ENCODE results near the gene PDS5A.
"Not testable (repeated sequence)": the region's sequence is repeated elsewhere in the genome, so short reads cannot be mapped to it uniquely, and the experiment has no call there.

Gene PDS5A

GRCh38 chr4:39846705-39847104, 131.0 kb downstream of the PDS5A start:
- no peak overlapping the region for H3K9ac ChIP-seq (ENCODE audit: low read depth, low read length, poor library complexity)
- no peak for DNase-seq (ENCODE audit: low spot score)
- H3K9me3 ChIP-seq (replicated peaks in 1 of 2; ENCODE audit: control insufficient read depth in 2 of 2, insufficient read depth in 1 of 2, low read depth in 1 of 2, low read length in 2 of 2), result no peaks in the 10 kb centered on the region
- H3K4me1 ChIP-seq (ENCODE audit: control insufficient read depth in 2 of 2, insufficient read depth in 1 of 2, low read depth in 1 of 2, low read length in 2 of 2), result no peaks in the 10 kb centered on the region
- no peaks in the 10 kb centered on the region for H3K79me1 ChIP-seq (ENCODE audit: low read depth, low read length)
- H2AK5ac ChIP-seq (ENCODE audit: low read depth, low read length), result no peak overlapping the region
- peaks cover 15 to 95% of the 10 kb centered on the region in 2 donors for H3K36me3 ChIP-seq (replicated peaks in 1 of 2; ENCODE audit: control insufficient read depth in 2 of 2, insufficient read depth in 2 of 2, low read length in 2 of 2)
- H2AFZ ChIP-seq (ENCODE audit: low read length), result no peak overlapping the region
- no peak overlapping the region for H3K23ac ChIP-seq (ENCODE audit: low read depth, low read length, poor library complexity)
- no peaks in the 10 kb centered on the region for H3K27me3 ChIP-seq (ENCODE audit: control insufficient read depth in 3 of 3, insufficient read depth in 3 of 3, low read depth in 1 of 3, low read length in 3 of 3)
- no peak overlapping the region for H4K8ac ChIP-seq (ENCODE audit: low read depth, low read length)
- H2BK120ac ChIP-seq (ENCODE audit: low read depth, low read length), result no peak overlapping the region
- no peak overlapping the region for H2BK15ac ChIP-seq (ENCODE audit: low read length)
- no peak overlapping the region for H3K4ac ChIP-seq (ENCODE audit: low read length)
- H2BK12ac ChIP-seq (ENCODE audit: low read length), result no peak overlapping the region
- no CpG with 5 or more reads among the region's 1 CpG for WGBS, 2 donors (ENCODE audit: extremely low coverage in 2 of 2, insufficient read length in 2 of 2, insufficient replicate concordance in 1 of 2)
- no peak overlapping the region for H4K91ac ChIP-seq (ENCODE audit: low read depth, low read length, poor library complexity)
- no peak overlapping the region for H2BK5ac ChIP-seq (ENCODE audit: low read length)
- H3K27ac ChIP-seq (replicated peaks; ENCODE audit: low read length), result no peak overlapping the region
- no peak overlapping the region for H3K18ac ChIP-seq (ENCODE audit: low read length)
- H3K4me2 ChIP-seq (ENCODE audit: insufficient read depth, low read length, poor library complexity, severe bottlenecking), result no peak overlapping the region
- no peak overlapping the region for H3K14ac ChIP-seq (ENCODE audit: low read length)
- no peak overlapping the region for H3K4me3 ChIP-seq (ENCODE audit: low read length in 2 of 2)

DNA sequence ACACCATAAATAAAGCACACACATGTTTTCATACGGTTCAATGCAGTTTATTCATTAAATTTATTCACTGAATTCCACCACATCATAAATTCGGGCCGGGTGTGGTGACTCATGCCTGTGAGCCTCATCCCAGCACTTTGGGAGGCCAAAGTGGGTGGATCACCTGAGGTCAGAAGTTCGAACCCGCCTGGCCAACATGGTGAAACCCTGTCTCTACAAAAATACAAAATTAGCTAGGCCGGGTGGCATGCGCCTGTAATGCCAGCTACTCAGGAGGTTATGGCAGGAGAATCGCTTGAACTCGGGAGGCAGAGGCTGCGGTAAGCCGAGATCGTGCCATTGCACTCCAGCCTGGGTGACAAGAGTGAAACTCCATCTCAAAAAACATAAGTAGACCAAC, 131.6 kb downstream of the PDS5A start:
- Histone ChIP-seq H3K23ac (ENCODE audit: low read depth, low read length, poor library complexity) (no peak overlapping the region), H3K27me3 (ENCODE audit: control insufficient read depth in 3 of 3, insufficient read depth in 3 of 3, low read depth in 1 of 3, low read length in 3 of 3) (no peaks in the 10 kb centered on the region), H2BK15ac (ENCODE audit: low read length) (no peak overlapping the region), H3K9ac (ENCODE audit: low read depth, low read length, poor library complexity) (no peak overlapping the region), H3K14ac (ENCODE audit: low read length) (no peak overlapping the region), H3K4ac (ENCODE audit: low read length) (no peak overlapping the region), H3K4me3 (ENCODE audit: low read length in 2 of 2) (no peak overlapping the region), H3K79me1 (ENCODE audit: low read depth, low read length) (no peaks in the 10 kb centered on the region), H3K27ac (replicated peaks; ENCODE audit: low read length) (no peak overlapping the region), H2BK120ac (ENCODE audit: low read depth, low read length) (no peak overlapping the region), H2AK5ac (ENCODE audit: low read depth, low read length) (no peak overlapping the region), H2AFZ (ENCODE audit: low read length) (no peak overlapping the region), H3K9me3 (replicated peaks in 1 of 2; ENCODE audit: control insufficient read depth in 2 of 2, insufficient read depth in 1 of 2, low read depth in 1 of 2, low read length in 2 of 2) (no peaks in the 10 kb centered on the region), H3K36me3 (replicated peaks in 1 of 2; ENCODE audit: control insufficient read depth in 2 of 2, insufficient read depth in 2 of 2, low read length in 2 of 2) (peaks cover 15 to 95% of the 10 kb centered on the region in 2 donors), H4K8ac (ENCODE audit: low read depth, low read length) (no peak overlapping the region), H3K4me1 (ENCODE audit: control insufficient read depth in 2 of 2, insufficient read depth in 1 of 2, low read depth in 1 of 2, low read length in 2 of 2) (no peaks in the 10 kb centered on the region), H3K4me2 (ENCODE audit: insufficient read depth, low read length, poor library complexity, severe bottlenecking) (no peak overlapping the region), H3K18ac (ENCODE audit: low read length) (no peak overlapping the region), H2BK12ac (ENCODE audit: low read length) (no peak overlapping the region), H2BK5ac (ENCODE audit: low read length) (no peak overlapping the region), H4K91ac (ENCODE audit: low read depth, low read length, poor library complexity) (no peak overlapping the region)
- no peak for DNase-seq (ENCODE audit: low spot score)
- no CpG with 5 or more reads among the region's 12 CpGs for WGBS, 2 donors (ENCODE audit: extremely low coverage in 2 of 2, insufficient read length in 2 of 2, insufficient replicate concordance in 1 of 2)

- WGBS, 2 donors (ENCODE audit: extremely low coverage in 2 of 2, insufficient read length in 2 of 2, insufficient replicate concordance in 1 of 2), result no CpG with 5 or more reads among the region's 3 CpGs
- H3K36me3 ChIP-seq (replicated peaks in 1 of 2; ENCODE audit: control insufficient read depth in 2 of 2, insufficient read depth in 2 of 2, low read length in 2 of 2), result peaks cover 28 to 94% of the 10 kb centered on the region in 2 donors
These were observed 135.8 kb downstream of the PDS5A start for GRCh38 chr4:39841894-39842293.

DNA sequence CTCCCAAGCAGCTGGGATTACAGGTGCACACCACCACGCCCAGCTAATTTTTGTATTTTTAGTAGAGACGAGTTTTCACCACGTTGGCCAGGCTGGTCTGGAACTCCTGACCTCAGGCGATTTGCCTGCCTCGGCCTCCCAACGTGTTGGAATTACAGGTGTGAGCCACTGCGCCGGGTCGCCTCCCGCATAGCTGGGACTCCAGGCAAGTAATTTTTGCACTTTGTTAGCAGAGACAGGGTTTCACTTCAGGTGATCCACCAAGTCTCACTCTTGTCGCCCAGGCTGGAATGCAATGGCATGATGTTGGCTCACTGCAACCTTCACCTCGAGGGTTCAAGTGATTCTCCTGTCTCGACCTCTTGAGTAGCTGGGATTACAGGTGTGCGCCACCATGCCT, 137.2 kb downstream of the PDS5A start:
- WGBS, 2 donors (ENCODE audit: extremely low coverage in 2 of 2, insufficient read length in 2 of 2, insufficient replicate concordance in 1 of 2), result no CpG with 5 or more reads among the region's 14 CpGs
- not testable (repeated sequence) for DNase-seq (ENCODE audit: low spot score)

More at GRCh38 chr4:39841894-39842293, 135.8 kb downstream of the PDS5A start:
- no peak overlapping the region for H3K18ac ChIP-seq (ENCODE audit: low read length)
- no peak overlapping the region for H3K4ac ChIP-seq (ENCODE audit: low read length)
- no peak overlapping the region for H3K23ac ChIP-seq (ENCODE audit: low read depth, low read length, poor library complexity)
- peaks cover 2% of the 10 kb centered on the region for H3K79me1 ChIP-seq (ENCODE audit: low read depth, low read length)
- no peaks in the 10 kb centered on the region for H3K9me3 ChIP-seq (replicated peaks in 1 of 2; ENCODE audit: control insufficient read depth in 2 of 2, insufficient read depth in 1 of 2, low read depth in 1 of 2, low read length in 2 of 2)
- H3K4me2 ChIP-seq (ENCODE audit: insufficient read depth, low read length, poor library complexity, severe bottlenecking), result no peak overlapping the region
- H2BK120ac ChIP-seq (ENCODE audit: low read depth, low read length), result no peak overlapping the region
- no peak overlapping the region for H3K9ac ChIP-seq (ENCODE audit: low read depth, low read length, poor library complexity)
- no peak overlapping the region for H3K14ac ChIP-seq (ENCODE audit: low read length)
- no peak overlapping the region for H3K27ac ChIP-seq (replicated peaks; ENCODE audit: low read length)
- H2AFZ ChIP-seq (ENCODE audit: low read length), result no peak overlapping the region
- H2BK15ac ChIP-seq (ENCODE audit: low read length), result no peak overlapping the region
- no peak overlapping the region for H2AK5ac ChIP-seq (ENCODE audit: low read depth, low read length)
- H3K27me3 ChIP-seq (ENCODE audit: control insufficient read depth in 3 of 3, insufficient read depth in 3 of 3, low read depth in 1 of 3, low read length in 3 of 3), result no peaks in the 10 kb centered on the region
- no peak overlapping the region for H4K91ac ChIP-seq (ENCODE audit: low read depth, low read length, poor library complexity)
- H4K8ac ChIP-seq (ENCODE audit: low read depth, low read length), result no peak overlapping the region
- no peak overlapping the region for H3K4me3 ChIP-seq (ENCODE audit: low read length in 2 of 2)
- H2BK12ac ChIP-seq (ENCODE audit: low read length), result no peak overlapping the region
- no peaks in the 10 kb centered on the region for H3K4me1 ChIP-seq (ENCODE audit: control insufficient read depth in 2 of 2, insufficient read depth in 1 of 2, low read depth in 1 of 2, low read length in 2 of 2)
- H2BK5ac ChIP-seq (ENCODE audit: low read length), result no peak overlapping the region
- no peak for DNase-seq (ENCODE audit: low spot score)

More for the DNA sequence above, 137.2 kb downstream of the PDS5A start:
- H2AFZ ChIP-seq (ENCODE audit: low read length); H3K27me3 ChIP-seq (ENCODE audit: control insufficient read depth in 3 of 3, insufficient read depth in 3 of 3, low read depth in 1 of 3, low read length in 3 of 3); H3K4me1 ChIP-seq (ENCODE audit: control insufficient read depth in 2 of 2, insufficient read depth in 1 of 2, low read depth in 1 of 2, low read length in 2 of 2); H2BK12ac ChIP-seq (ENCODE audit: low read length); H2BK120ac ChIP-seq (ENCODE audit: low read depth, low read length); H3K4ac ChIP-seq (ENCODE audit: low read length); H3K4me2 ChIP-seq (ENCODE audit: insufficient read depth, low read length, poor library complexity, severe bottlenecking); H3K79me1 ChIP-seq (ENCODE audit: low read depth, low read length); H3K9ac ChIP-seq (ENCODE audit: low read depth, low read length, poor library complexity); H3K27ac ChIP-seq (replicated peaks; ENCODE audit: low read length); H2AK5ac ChIP-seq (ENCODE audit: low read depth, low read length); H3K9me3 ChIP-seq (replicated peaks in 1 of 2; ENCODE audit: control insufficient read depth in 2 of 2, insufficient read depth in 1 of 2, low read depth in 1 of 2, low read length in 2 of 2); H2BK15ac ChIP-seq (ENCODE audit: low read length); H2BK5ac ChIP-seq (ENCODE audit: low read length); H3K18ac ChIP-seq (ENCODE audit: low read length); H3K4me3 ChIP-seq (ENCODE audit: low read length in 2 of 2); H4K91ac ChIP-seq (ENCODE audit: low read depth, low read length, poor library complexity); H3K14ac ChIP-seq (ENCODE audit: low read length); H4K8ac ChIP-seq (ENCODE audit: low read depth, low read length); H3K23ac ChIP-seq (ENCODE audit: low read depth, low read length, poor library complexity): not testable (repeated sequence)
- H3K36me3 ChIP-seq (replicated peaks in 1 of 2; ENCODE audit: control insufficient read depth in 2 of 2, insufficient read depth in 2 of 2, low read length in 2 of 2), result peaks cover 26 to 90% of the 10 kb centered on the region in 2 donors
